ENCODE data around the gene SMYD3. TPM values are rescaled to one million over a fixed set of nuclear protein-coding genes. Genes with fewer than 3 reads are reported as not detected.
"Not testable (repeated sequence)": the region's sequence is repeated elsewhere in the genome, so short reads cannot be mapped to it uniquely, and the experiment has no call there.

SMYD3 gene
- total and polyA plus RNA-seq, 2 experiments from 2014 or later, result 30.8 to 68.5 TPM

GRCh38 chr1:245715291-245715701, 791.8 kb downstream of the SMYD3 start:
- no peaks in the 10 kb centered on the region for H3K9me3 ChIP-seq (ENCODE audit: low read depth)
- no peak overlapping the region for H3K4me2 ChIP-seq
- H4K20me1 ChIP-seq (ENCODE audit: insufficient read depth, poor library complexity, severe bottlenecking), result no peaks in the 10 kb centered on the region
- 77% methylated on average over 9 of the region's 9 CpGs for WGBS (ENCODE audit: low lambda C conversion rate, missing lambda C conversion rate)
- no peaks in the 10 kb centered on the region for H3K4me1 ChIP-seq (ENCODE audit: insufficient read depth)
- no peak overlapping the region for H3K4me3 ChIP-seq
- H3K9me2 ChIP-seq (replicated peaks; ENCODE audit: insufficient read depth), result no peaks in the 10 kb centered on the region
- no peak overlapping the region for H2AFZ ChIP-seq
- TF ChIP-seq EZH2phosphoT487 (IDR thresholded peaks at IDR 0.05; ENCODE audit: low read depth, severe bottlenecking, unreplicated experiment) (no peak), EZH2 (IDR thresholded peaks at IDR 0.05; ENCODE audit: borderline replicate concordance) (no peak)
- TF ChIP-seq, protein P1, sequence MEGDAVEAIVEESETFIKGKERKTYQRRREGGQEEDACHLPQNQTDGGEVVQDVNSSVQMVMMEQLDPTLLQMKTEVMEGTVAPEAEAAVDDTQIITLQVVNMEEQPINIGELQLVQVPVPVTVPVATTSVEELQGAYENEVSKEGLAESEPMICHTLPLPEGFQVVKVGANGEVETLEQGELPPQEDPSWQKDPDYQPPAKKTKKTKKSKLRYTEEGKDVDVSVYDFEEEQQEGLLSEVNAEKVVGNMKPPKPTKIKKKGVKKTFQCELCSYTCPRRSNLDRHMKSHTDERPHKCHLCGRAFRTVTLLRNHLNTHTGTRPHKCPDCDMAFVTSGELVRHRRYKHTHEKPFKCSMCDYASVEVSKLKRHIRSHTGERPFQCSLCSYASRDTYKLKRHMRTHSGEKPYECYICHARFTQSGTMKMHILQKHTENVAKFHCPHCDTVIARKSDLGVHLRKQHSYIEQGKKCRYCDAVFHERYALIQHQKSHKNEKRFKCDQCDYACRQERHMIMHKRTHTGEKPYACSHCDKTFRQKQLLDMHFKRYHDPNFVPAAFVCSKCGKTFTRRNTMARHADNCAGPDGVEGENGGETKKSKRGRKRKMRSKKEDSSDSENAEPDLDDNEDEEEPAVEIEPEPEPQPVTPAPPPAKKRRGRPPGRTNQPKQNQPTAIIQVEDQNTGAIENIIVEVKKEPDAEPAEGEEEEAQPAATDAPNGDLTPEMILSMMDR (IDR thresholded peaks at IDR 0.05; ENCODE audit: poor library complexity), result no peak
- H3K27ac ChIP-seq, result no peak overlapping the region
- H3K27me3 ChIP-seq, result no peaks in the 10 kb centered on the region
- no peaks in the 10 kb centered on the region for H3K36me3 ChIP-seq (replicated peaks; ENCODE audit: insufficient read depth, low read depth)
- H3K79me2 ChIP-seq, result no peaks in the 10 kb centered on the region
- DNase-seq (ENCODE audit: low spot score), result no peak

DNA sequence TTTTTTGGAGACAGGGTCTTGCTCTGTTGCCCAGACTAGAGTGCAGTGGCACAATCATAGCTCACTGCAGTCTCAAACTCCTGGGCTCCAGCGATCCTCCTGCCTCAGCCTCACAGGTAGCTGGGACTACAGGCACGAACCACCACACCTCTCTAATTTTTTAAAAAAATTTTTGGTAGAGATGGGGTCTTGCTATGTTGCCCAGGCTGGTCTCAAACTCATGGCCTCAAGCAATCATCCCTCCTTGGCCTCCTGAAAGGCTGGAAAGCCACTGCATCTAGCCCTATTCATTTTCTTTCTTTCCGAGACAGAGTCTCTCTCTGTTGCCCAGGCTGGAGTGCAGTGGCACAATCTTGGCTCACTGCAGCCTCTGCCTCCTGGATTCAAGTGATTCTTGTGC, 793.1 kb downstream of the SMYD3 start:
- not testable (repeated sequence) for H3K9me2 ChIP-seq (replicated peaks; ENCODE audit: insufficient read depth); H4K20me1 ChIP-seq (ENCODE audit: insufficient read depth, poor library complexity, severe bottlenecking); H3K9me3 ChIP-seq (ENCODE audit: low read depth); DNase-seq (ENCODE audit: low spot score); H3K4me2 ChIP-seq; H3K4me3 ChIP-seq; H3K36me3 ChIP-seq (replicated peaks; ENCODE audit: insufficient read depth, low read depth); H3K79me2 ChIP-seq; H3K27me3 ChIP-seq; H3K4me1 ChIP-seq (ENCODE audit: insufficient read depth); H2AFZ ChIP-seq; H3K27ac ChIP-seq
- 89% methylated on average over 3 of the region's 3 CpGs for WGBS (ENCODE audit: low lambda C conversion rate, missing lambda C conversion rate)

DNA sequence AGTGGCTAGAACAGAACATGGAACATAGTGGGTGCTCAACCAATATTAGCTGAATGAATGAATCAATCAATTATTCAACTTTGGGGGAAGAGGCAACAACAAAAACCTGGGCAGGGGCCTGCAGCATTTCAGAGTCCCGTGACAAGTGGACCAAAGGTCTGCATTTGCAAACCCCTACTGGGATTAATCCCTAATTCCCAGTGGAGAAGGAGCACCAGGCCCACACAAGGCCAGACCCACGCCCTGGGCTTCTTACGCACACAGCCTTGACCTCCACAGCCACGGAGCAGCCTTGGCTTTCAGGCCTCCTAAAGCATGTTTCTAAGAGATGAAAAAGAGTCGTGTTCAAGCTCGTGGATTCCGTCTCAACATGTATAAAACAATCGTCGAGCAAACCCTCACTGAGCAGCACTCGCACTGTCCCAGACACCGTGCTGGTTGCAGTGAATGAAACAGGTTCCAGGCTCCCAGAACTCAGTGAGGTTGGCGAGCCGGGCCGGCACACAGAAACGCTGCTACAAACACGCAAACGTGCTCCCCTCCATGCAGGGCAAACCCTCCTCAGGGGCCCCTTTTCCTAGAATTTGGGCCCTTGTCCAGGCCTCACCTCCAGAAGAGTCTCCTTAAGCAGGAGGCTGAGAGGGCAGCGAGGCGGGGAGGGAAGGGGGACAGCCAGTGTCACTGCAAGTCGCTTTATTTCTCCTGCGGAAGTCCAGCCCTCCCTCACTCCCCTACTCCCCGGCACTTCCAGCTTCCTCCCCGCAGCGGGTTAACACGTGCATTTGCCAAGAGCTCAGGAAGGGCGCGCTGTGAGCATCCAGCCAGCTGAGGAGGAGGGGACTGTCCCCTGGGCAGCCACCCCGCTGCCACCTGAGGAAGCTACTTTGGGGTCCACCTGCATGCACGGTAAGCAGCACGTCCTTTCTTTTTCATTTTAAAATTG, 795.8 kb downstream of the SMYD3 start:
- no peak overlapping the region for H3K4me2 ChIP-seq
- H3K4me3 ChIP-seq, result no peak overlapping the region
- H4K20me1 ChIP-seq (ENCODE audit: insufficient read depth, poor library complexity, severe bottlenecking), result no peaks in the 10 kb centered on the region
- H3K9me2 ChIP-seq (replicated peaks; ENCODE audit: insufficient read depth), result no peaks in the 10 kb centered on the region
- no peaks in the 10 kb centered on the region for H3K4me1 ChIP-seq (ENCODE audit: insufficient read depth)
- no peak overlapping the region for H3K27ac ChIP-seq
- DNase-seq (ENCODE audit: low spot score), result no peak
- no peaks in the 10 kb centered on the region for H3K36me3 ChIP-seq (replicated peaks; ENCODE audit: insufficient read depth, low read depth)
- H3K9me3 ChIP-seq (ENCODE audit: low read depth), result no peaks in the 10 kb centered on the region
- TF ChIP-seq EZH2 (IDR thresholded peaks at IDR 0.05; ENCODE audit: borderline replicate concordance), result no peak
- no peak for TF ChIP-seq EZH2phosphoT487 (IDR thresholded peaks at IDR 0.05; ENCODE audit: low read depth, severe bottlenecking, unreplicated experiment)
- TF ChIP-seq, protein P1 (IDR thresholded peaks at IDR 0.05; ENCODE audit: poor library complexity), result no peak
- no peak overlapping the region for H2AFZ ChIP-seq
- 88% methylated on average over 30 of the region's 30 CpGs for WGBS (ENCODE audit: low lambda C conversion rate, missing lambda C conversion rate)
- H3K27me3 ChIP-seq, result no peaks in the 10 kb centered on the region
- no peaks in the 10 kb centered on the region for H3K79me2 ChIP-seq

GRCh38 chr1:245707941-245708340, 799.1 kb downstream of the SMYD3 start:
- DNase-seq (ENCODE audit: low spot score), result no peak
- Histone ChIP-seq H2AFZ (no peak overlapping the region), H3K4me3 (no peak overlapping the region), H3K27ac (no peak overlapping the region), H3K27me3 (no peaks in the 10 kb centered on the region), H3K9me3 (ENCODE audit: low read depth) (no peaks in the 10 kb centered on the region), H3K4me2 (no peak overlapping the region), H3K4me1 (ENCODE audit: insufficient read depth) (no peaks in the 10 kb centered on the region), H3K36me3 (replicated peaks; ENCODE audit: insufficient read depth, low read depth) (no peaks in the 10 kb centered on the region), H3K79me2 (no peaks in the 10 kb centered on the region), H3K9me2 (replicated peaks; ENCODE audit: insufficient read depth) (no peaks in the 10 kb centered on the region), H4K20me1 (ENCODE audit: insufficient read depth, poor library complexity, severe bottlenecking) (no peaks in the 10 kb centered on the region)
- TF ChIP-seq EZH2 (IDR thresholded peaks at IDR 0.05; ENCODE audit: borderline replicate concordance) (no peak), EZH2phosphoT487 (IDR thresholded peaks at IDR 0.05; ENCODE audit: low read depth, severe bottlenecking, unreplicated experiment) (no peak)
- TF ChIP-seq, protein P1 (IDR thresholded peaks at IDR 0.05; ENCODE audit: poor library complexity), result no peak
- WGBS (ENCODE audit: low lambda C conversion rate, missing lambda C conversion rate), result 88% methylated on average over 5 of the region's 5 CpGs

All from hepatocyte (in vitro differentiated cells).